IPS-20b (cell line): ENCODE results near the gene MIAT.

Experiments
- H3K27ac ChIP-seq: one replicate; pipeline ENCODE4 v1.5.1; 2013; ENCODE audit warnings: low read length
- H3K27me3 ChIP-seq: 2 replicates; pipeline ENCODE4 v1.6.1; 2013; ENCODE audit warnings: mild to moderate bottlenecking, low read length, inconsistent platforms; ENCODE audit not compliant: insufficient read depth
- H3K36me3 ChIP-seq: 2 replicates; pipeline ENCODE4 v1.6.1; 2013; ENCODE audit warnings: low read depth, mild to moderate bottlenecking, inconsistent platforms, low read length, moderate library complexity; ENCODE audit not compliant: insufficient read depth
- H3K4me1 ChIP-seq: 2 replicates; pipeline ENCODE4 v1.6.1; 2013; ENCODE audit warnings: mild to moderate bottlenecking, control low read depth, inconsistent platforms, low read length, moderate library complexity; ENCODE audit not compliant: insufficient read depth
- H3K4me3 ChIP-seq: 2 replicates; pipeline ENCODE4 v1.5.1; 2013; ENCODE audit warnings: mild to moderate bottlenecking, low read length, inconsistent platforms
- H3K9ac ChIP-seq: 2 replicates; pipeline ENCODE4 v1.6.1; 2013; ENCODE audit warnings: low read depth, mild to moderate bottlenecking, inconsistent platforms, low read length, moderate library complexity
- H3K9me3 ChIP-seq: 2 replicates; pipeline ENCODE4 v1.6.1; 2013; ENCODE audit warnings: mild to moderate bottlenecking, low read depth, low read length, inconsistent platforms; ENCODE audit not compliant: insufficient read depth

MIAT gene

DNA sequence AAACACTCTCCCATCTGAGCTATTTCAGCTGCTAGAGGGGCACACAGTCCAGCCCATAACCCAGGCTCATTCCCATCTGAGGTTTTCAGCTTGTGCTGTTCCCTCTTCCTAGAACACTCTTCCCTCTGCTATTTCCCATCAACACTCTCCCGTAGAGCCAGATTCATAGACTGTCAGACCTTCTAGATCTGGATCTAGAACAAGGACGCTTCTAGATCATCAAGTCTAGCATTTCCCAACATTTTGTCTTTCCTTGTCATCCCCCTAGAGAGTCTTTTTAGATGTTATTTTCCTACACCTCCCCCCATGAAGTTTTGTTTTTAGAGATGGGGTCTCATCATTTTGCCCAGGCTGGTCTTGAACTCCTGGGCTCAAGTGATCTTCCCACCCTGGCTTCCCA is 22.3 kb upstream of the MIAT start:
- Histone ChIP-seq H3K9ac (no peak overlapping the region), H3K27ac (no peak overlapping the region), H3K27me3 (no peaks in the 10 kb centered on the region), H3K9me3 (no peaks in the 10 kb centered on the region), H3K36me3 (no peaks in the 10 kb centered on the region), H3K4me3 (no peak overlapping the region), H3K4me1 (peaks cover 6% of the 10 kb centered on the region)

DNA sequence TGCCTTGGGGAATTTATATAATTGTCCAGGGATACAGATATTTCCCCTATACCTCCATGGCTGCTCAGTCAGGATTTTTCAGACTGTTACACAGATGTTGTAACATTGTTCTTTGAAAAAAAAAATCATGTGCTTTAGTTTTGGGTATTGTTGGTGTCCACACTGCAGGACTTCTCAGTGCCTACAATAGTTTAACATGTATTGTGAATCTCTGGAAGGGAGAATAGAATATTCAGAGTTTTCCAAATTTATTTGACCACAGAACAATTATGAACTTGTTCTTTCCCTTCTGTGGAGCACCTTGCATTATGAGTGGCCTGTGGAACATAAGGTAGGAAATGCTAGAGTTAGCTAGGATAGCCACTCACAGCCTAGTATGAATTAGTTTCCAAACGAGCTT is 21.1 kb upstream of the MIAT start:
- H3K4me1 ChIP-seq, result peaks cover 15% of the 10 kb centered on the region
- no peak overlapping the region for H3K4me3 ChIP-seq
- no peak overlapping the region for H3K9ac ChIP-seq
- no peaks in the 10 kb centered on the region for H3K36me3 ChIP-seq
- no peak overlapping the region for H3K27ac ChIP-seq
- no peaks in the 10 kb centered on the region for H3K27me3 ChIP-seq
- no peaks in the 10 kb centered on the region for H3K9me3 ChIP-seq

DNA sequence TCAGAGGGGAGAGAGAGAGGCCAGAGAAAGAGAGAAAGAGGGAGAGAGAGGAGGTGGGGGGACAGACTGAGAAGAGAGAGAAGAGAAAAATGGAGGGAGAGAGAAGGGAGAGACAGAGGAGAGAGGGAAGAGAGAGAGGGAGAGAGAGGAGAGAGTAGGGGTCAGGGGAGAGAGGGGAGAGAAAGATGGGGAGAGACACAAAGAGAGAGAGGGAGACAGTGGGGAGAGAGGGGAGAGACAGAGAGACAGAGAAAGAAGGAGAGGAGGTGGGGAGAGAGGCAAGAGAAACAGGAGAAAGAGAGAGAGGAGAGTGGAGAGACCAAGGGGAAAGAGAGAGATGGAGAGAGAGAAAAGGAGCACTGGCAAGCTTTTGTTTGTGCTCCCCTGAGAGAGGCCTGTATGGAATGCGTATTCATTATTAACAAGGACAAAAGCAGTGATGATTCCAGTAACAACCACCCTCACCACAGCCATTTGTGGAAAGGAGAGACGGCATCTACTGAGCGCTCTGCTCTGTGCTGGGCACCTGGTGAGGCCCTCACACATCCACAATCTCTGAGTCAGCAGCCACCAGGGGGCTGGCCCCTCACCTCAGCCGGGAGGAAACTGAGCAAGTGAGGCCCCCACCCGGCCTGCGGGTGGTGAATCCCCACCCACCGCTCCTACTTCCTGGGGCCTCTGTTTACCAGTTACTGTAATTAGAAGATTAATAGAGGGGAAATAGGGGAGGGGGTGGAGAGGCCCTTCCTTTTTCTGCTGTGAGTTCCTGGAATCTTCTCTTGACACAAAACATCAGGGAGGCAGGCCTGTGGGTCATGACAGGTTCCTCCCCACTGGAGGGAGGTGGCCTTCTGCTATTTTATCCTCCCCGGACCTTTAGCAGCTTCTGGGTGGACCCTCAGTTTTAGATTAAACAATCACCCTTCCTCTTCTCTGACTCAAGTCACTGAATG is 14.6 kb upstream of the MIAT start:
- Histone ChIP-seq H3K4me1 (peaks cover 68% of the 10 kb centered on the region), H3K27ac (peak overlapping the region; percentile 85)

DNA sequence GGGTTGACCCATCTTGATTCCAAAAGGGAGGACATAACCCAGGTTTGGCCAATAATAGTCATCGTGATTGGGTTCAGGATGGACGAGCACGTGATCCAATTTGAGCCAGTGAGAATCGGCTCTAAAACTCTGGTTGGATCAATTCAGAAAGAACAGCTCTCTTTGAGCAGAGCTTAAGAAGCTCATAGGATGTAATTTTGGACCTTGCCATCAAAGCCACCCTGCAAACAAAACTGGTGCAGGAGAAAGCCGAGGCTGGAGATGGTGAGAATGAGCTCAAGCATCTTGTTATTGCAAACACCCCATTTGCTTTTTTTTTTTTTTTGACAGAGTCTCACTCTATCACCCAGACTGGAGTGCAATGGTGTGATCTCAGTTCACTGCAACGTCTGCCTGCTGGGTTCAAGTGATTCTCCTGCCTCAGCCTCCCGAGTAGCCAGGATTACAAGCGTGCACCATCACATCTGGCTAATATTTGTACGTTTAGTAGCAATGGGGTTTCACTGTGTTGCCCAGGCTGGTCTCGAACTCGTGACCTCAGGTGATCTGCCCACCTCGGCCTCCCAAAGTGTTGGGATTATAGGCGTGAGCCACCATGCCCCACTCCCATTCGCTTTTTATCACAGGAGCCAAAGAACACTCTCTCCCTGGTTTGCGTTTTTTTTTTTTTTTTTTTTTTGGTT is 13.8 kb upstream of the MIAT start:
- Histone ChIP-seq H3K27ac (peak overlapping the region; percentile 44), H3K4me3 (peak overlapping the region; percentile 7; the same call in 1 of the 2 replicates), H3K27me3 (no peaks in the 10 kb centered on the region), H3K4me1 (peaks cover 75% of the 10 kb centered on the region), H3K9ac (peak overlapping the region; percentile 72; the same call in 1 of the 2 replicates), H3K9me3 (no peaks in the 10 kb centered on the region), H3K36me3 (no peaks in the 10 kb centered on the region)

More for the DNA sequence above, 14.6 kb upstream of the MIAT start:
- peak overlapping the region; percentile 72; the same call in 1 of the 2 replicates for H3K9ac ChIP-seq
- peak overlapping the region; percentile 9; the same call in 1 of the 2 replicates for H3K4me3 ChIP-seq
- no peaks in the 10 kb centered on the region for H3K36me3 ChIP-seq
- H3K27me3 ChIP-seq, result no peaks in the 10 kb centered on the region
- H3K9me3 ChIP-seq, result no peaks in the 10 kb centered on the region

DNA sequence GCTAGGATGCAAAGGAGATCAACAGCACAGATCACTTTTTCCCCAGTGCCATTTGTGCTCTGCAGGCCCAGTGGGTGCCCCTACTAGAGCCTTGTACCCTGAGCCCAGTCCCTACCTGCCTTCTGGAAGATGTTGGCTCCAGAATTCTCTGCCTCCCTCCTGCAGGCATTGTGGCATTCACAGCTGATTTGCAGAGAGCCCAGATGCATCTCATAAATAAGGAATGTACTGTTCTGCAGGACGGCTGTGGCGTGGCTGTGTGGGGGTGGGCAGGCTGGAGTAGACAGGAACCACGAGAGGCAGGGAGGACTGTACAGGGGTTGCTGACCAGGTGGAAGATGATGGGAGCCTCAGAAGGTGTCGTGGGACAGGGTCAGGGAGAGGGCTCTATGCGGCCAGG is 11.2 kb upstream of the MIAT start:
- 0 out of 2 replicates have a peak, but pooled peaks cover 4% of the 10 kb centered on the region for H3K27me3 ChIP-seq
- no peak overlapping the region for H3K27ac ChIP-seq
- H3K4me1 ChIP-seq, result peaks cover 70% of the 10 kb centered on the region
- no peaks in the 10 kb centered on the region for H3K36me3 ChIP-seq
- H3K9ac ChIP-seq, result peak overlapping the region; percentile 67; the same call in 1 of the 2 replicates
- no peaks in the 10 kb centered on the region for H3K9me3 ChIP-seq
- peak overlapping the region; percentile 1; the same call in 1 of the 2 replicates for H3K4me3 ChIP-seq

DNA sequence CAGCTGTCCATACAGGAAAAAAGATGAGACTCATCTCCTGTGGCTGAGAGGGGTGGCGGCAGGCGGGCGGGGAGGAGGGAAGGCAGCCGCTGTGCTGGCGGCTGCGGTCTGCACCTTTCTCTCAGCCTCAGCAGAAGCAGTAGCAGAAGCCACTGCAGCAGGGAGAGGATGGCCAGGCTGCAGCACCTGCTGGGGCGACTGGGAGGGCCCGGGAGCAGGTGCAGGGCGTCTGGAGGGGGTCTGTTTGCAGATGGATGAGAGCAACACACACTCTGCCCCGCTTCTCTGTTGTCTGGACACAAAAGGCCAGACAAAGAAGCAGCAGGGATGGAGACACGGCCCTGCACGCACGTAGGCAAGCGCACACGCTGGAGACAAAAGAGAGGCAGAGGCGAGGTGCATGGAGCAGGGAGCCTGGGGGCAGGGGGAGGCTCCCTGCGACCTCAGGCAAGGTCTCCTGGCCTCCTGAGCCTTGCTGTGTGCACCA is 9.3 kb upstream of the MIAT start:
- Histone ChIP-seq H3K9ac (peak overlapping the region; percentile 67; the same call in 1 of the 2 replicates), H3K4me3 (peak overlapping the region; percentile 54; the same call in 1 of the 2 replicates), H3K4me1 (peaks cover 54% of the 10 kb centered on the region; the same call in 1 of the 2 replicates), H3K36me3 (no peaks in the 10 kb centered on the region), H3K27ac (peak overlapping the region; percentile 89), H3K27me3 (0 out of 2 replicates have a peak, but pooled peaks cover 4% of the 10 kb centered on the region), H3K9me3 (no peaks in the 10 kb centered on the region)

DNA sequence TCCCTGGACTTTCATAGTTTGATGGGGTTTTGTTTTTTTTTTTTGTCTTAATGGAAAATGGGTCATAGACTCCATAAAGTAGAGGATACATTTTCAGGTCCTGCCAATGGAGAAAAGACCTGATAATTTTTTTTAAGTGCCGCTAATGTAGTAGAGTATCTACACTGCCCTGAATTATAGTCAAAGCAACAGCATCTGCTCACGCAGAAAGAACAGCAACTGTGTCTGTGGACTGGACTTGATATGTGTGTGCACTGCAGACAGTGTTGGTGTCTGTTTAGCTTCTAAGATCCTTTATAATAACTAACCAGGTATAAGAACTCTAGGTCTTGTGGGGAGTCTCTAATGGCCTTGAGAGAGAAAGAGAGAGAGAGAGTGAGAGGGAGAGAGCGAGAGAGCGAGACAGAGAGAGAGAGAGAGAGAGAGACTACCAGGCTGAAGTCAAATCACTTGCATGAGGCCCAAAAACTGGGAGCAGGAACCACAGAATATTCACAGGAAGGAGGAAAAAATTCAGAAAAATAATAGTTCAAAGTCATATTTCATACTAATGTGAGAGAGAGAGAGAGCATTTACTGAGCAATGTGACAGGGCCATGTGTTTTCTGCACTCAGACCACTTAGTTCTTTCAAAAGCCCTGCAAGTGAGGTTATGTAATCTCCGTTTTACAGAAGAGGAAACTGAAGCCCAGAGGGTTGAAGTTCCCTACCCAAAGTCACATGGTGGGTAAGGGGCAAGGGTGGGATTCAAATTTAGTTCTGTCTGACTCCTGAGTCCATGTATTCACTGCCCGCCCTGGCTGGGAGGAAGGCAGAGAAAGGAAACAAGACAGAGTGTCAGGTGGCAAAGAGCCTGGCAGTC is 8.6 kb upstream of the MIAT start:
- Histone ChIP-seq H3K4me3 (peak overlapping the region; percentile 54; the same call in 1 of the 2 replicates), H3K27ac (peak overlapping the region; percentile 30), H3K9me3 (no peaks in the 10 kb centered on the region), H3K9ac (peak overlapping the region; percentile 67; the same call in 1 of the 2 replicates), H3K36me3 (no peaks in the 10 kb centered on the region), H3K4me1 (peaks cover 47% of the 10 kb centered on the region; the same call in 1 of the 2 replicates), H3K27me3 (0 out of 2 replicates have a peak, but pooled peaks cover 4% of the 10 kb centered on the region)

DNA sequence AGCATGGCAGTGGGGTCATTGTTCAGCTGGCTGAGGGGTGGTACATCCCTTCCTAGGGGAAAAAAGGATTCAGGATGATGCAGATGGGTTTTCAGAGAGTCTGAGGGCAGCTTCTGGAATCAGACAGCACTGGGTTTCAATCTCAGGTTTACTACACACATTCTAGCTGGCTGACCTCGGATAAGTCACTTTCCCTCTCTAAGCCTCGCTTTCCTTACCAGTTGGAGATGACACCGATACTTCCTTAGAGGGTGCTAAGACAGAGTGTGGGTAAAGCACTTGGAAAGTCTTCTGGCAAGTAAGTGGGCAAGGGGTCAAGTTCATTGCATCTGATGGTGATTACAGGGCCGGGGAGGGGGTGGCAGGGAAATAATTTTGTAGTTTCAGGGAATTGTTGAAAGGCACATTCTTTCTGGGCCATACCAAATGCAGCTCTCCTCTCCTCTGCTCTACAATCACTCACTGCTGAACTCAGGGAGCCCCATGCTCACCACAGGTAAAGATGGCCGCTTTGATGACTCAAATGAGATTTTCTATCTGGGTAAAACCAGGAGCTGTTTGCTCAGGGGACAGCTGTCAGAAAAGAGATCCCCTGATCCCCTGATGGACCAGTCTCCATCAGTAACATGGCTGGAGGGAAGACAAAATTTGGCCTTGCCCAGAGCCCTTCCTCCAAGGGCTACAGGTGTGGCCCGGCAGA is 6.5 kb upstream of the MIAT start:
- Histone ChIP-seq H3K27me3 (0 out of 2 replicates have a peak, but pooled peaks cover 4% of the 10 kb centered on the region), H3K36me3 (no peaks in the 10 kb centered on the region), H3K9me3 (no peaks in the 10 kb centered on the region), H3K9ac (no peak overlapping the region), H3K27ac (no peak overlapping the region), H3K4me1 (peaks cover 30% of the 10 kb centered on the region; the same call in 1 of the 2 replicates), H3K4me3 (no peak overlapping the region)

DNA sequence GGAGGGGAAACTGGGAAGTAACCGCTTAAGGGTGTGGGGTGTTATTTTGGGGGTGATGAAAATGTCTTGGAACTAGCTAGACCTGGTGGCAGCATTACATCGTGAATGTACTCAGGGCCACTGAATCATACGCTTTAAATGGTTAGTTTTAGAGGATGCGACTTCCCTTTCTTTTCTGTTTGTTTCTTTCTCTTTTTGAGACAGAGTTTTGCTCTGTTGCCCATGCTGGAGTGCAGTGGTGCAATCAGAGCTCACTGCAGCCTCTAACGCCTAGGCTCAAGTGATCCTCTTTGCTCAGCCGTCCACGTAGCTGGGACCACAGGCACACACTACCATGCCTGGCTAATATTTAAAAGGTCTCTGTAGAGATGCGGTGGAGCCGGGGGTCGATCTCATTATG is 5.6 kb upstream of the MIAT start:
- Histone ChIP-seq H3K36me3 (no peaks in the 10 kb centered on the region), H3K4me1 (peaks cover 20% of the 10 kb centered on the region; the same call in 1 of the 2 replicates), H3K9ac (no peak overlapping the region), H3K27ac (no peak overlapping the region), H3K4me3 (no peak overlapping the region), H3K27me3 (peaks cover 8% of the 10 kb centered on the region; the same call in 1 of the 2 replicates), H3K9me3 (no peaks in the 10 kb centered on the region)

DNA sequence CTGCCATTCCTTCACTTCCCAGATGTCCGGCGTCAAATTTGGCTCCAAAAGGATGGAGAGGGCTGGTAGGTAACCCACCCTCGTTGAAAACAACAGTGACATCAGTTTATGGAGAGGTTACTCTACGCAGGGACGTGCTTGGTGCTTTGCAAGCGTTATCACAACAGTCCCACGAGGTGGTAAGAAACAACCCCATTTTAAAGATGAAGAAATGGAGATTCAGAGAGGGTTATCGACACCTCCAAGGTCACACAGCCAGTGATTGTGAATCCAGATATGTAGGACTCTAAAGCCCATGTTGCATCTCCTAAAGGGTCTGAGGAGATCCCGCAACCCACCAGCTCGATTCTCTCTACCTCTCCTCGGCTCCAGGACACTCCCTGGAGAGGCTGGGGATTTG is 773 bp downstream of the MIAT start:
- H3K9ac ChIP-seq, result peak overlapping the region; percentile 97; the same call in 1 of the 2 replicates
- peak overlapping the region; percentile 79 for H3K27ac ChIP-seq
- H3K4me3 ChIP-seq, result peak overlapping the region; percentile 98

More for the DNA sequence above, 773 bp downstream of the MIAT start:
- Histone ChIP-seq H3K36me3 (peaks cover 20% of the 10 kb centered on the region), H3K27me3 (peaks cover 20% of the 10 kb centered on the region), H3K4me1 (peaks cover 18% of the 10 kb centered on the region), H3K9me3 (no peaks in the 10 kb centered on the region)
